NB4 (cell line): ENCODE results near the gene SYDE1.

ENCODE experiments used
- DNase-seq: peaks from one replicate; pipeline ENCODE4 v3.0.0; 2010; ENCODE audit warnings: low read depth
- H3K4me3 ChIP-seq: one replicate; pipeline ENCODE4 v1.5.1; 2011; ENCODE audit warnings: mild to moderate bottlenecking, low read depth, low read length, moderate library complexity
- MYC ChIP-seq: IDR thresholded peaks from 2 replicates; pipeline ENCODE4 v1.6.1; 2011; ENCODE audit warnings: low read depth, low read length
- POLR2A ChIP-seq: IDR thresholded peaks from 2 replicates; pipeline ENCODE4 v1.6.1; 2011; ENCODE audit warnings: mild to moderate bottlenecking; ENCODE audit not compliant: insufficient read length; ENCODE audit errors: extremely low read depth
- TF ChIP-seq, protein P1 (sequence below): IDR thresholded peaks from 2 replicates; pipeline ENCODE4 v1.6.1; 2011; ENCODE audit warnings: low read depth, low read length
- TF ChIP-seq, protein P2 (sequence below): IDR thresholded peaks from one replicate; pipeline ENCODE4 v1.5.1; 2012; ENCODE audit warnings: low read depth, low read length

The SYDE1 gene

DNA sequence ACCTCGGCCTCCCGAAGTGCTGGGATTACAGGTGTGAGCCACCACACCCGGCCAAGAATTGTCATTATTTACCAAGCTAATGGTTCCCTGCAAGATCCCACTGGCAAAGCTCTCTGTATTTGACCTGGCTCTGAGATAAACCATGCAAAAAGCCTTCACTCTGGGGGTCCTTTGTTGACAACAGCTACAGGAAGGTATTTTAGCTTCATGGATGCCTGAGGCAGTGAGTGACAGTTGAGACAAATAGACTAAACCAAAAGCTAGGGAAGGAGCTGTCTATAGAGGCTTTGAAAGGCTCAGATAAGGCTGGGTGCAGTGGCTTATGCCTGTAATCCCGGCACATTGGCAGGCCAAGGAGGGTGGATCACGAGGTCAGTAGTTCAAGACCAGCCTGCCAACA, 48.1 kb downstream of the SYDE1 start:
- no peak for DNase-seq
- no peak overlapping the region for H3K4me3 ChIP-seq
- TF ChIP-seq, protein P1, sequence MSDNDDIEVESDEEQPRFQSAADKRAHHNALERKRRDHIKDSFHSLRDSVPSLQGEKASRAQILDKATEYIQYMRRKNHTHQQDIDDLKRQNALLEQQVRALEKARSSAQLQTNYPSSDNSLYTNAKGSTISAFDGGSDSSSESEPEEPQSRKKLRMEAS, result no peak
- TF ChIP-seq, protein P2, sequence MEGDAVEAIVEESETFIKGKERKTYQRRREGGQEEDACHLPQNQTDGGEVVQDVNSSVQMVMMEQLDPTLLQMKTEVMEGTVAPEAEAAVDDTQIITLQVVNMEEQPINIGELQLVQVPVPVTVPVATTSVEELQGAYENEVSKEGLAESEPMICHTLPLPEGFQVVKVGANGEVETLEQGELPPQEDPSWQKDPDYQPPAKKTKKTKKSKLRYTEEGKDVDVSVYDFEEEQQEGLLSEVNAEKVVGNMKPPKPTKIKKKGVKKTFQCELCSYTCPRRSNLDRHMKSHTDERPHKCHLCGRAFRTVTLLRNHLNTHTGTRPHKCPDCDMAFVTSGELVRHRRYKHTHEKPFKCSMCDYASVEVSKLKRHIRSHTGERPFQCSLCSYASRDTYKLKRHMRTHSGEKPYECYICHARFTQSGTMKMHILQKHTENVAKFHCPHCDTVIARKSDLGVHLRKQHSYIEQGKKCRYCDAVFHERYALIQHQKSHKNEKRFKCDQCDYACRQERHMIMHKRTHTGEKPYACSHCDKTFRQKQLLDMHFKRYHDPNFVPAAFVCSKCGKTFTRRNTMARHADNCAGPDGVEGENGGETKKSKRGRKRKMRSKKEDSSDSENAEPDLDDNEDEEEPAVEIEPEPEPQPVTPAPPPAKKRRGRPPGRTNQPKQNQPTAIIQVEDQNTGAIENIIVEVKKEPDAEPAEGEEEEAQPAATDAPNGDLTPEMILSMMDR, result no peak
- no peak for TF ChIP-seq MYC
- TF ChIP-seq POLR2A, result no peak

DNA sequence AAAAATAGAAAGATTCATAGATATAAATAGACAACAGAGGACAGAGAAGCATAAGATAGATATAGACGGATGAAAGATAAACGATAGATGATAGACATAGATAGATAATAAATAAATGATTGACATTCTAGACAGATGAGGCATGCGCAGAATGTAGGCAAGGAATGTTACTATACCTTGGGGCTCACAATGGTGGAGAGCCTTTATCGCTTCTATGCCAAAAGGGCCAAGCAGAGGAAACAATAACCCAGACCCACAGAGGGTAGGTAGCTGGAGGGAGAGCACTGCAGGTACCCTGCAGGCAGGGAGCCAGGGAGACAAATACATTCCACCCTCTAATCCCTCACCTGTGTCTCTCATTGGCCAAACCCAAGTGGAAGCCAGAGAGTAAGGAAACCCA, 49.2 kb downstream of the SYDE1 start:
- no peak for DNase-seq
- TF ChIP-seq, protein P2, result no peak
- TF ChIP-seq, protein P1, result no peak
- TF ChIP-seq MYC (no peak), POLR2A (no peak)
- no peak overlapping the region for H3K4me3 ChIP-seq

DNA sequence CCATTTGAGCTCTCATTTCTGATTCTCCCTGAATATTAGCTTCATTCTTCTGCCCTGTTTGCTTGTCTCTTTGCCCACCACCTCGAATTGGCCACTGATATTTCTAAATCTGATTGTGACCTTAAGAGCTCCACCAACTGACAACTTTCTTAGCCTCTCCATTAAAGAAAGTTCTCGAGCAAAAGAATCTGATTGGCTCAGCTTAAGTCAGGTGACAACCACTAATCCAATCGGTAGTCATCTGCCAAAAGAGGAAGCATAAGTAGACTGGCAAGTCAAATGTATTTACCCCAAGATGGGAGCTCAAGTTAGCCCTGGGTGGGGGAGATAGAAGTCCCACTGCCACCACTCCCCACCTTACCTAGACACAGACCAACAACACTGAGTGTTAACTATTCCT, 52.0 kb downstream of the SYDE1 start:
- peak; percentile 64 for DNase-seq
- no peak for TF ChIP-seq POLR2A
- no peak for TF ChIP-seq MYC
- TF ChIP-seq, protein P2, result no peak
- TF ChIP-seq, protein P1, result no peak
- H3K4me3 ChIP-seq, result no peak overlapping the region

DNA sequence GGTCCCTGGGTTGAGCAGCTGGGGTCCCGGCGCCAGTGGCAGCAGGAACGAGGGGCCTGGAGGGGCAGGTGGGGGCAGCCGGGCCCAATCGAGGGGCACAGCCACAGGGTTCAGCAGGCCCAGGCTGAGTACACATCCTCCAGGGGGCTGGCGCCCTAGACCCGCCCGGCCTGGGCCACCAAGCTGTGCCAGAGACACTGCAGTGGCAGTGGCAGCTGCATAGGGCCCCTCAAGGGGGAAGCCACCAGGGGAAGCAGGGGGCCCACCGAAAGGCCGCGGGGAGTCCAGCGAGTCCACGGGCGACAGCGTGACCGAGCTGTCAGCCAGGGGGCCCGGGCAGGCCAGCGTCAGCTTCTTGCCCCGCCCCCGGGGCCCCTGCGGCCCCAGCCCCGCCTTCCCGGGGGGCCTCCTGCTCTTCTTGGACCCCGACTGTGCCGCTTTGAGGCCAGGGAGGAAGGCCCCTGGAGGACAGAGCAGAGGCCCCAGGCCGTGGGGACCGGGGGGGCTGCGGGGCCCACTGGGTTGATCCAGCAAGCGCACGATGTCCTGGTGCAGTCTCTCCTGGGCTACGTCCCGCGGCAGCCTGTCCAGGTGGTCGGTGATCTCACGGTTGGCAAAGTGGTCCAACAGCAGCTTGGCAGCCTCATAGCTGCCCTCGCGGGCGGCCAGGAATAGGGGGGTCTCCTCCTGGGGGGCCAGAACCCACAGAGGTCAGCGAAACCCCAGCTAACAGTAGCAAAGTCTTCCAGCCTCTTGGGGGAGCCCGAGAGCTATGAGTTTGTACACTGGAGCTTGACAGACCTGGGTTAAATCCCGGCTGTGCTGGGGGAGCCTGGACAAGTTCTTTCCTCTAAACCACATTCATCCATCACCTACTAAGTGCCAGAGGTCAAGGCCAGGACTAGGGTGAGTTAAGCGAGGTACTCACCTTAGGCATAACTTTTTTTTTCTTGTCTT, 54.1 kb downstream of the SYDE1 start:
- TF ChIP-seq, protein P2, result peak; percentile 75
- no peak for TF ChIP-seq POLR2A
- TF ChIP-seq, protein P1, result no peak
- no peak for TF ChIP-seq MYC
- DNase-seq, result peak; percentile 68

More for the DNA sequence above, 54.1 kb downstream of the SYDE1 start:
- H3K4me3 ChIP-seq, result no peak overlapping the region
